Measurements from ENCODE around the gene SYNDIG1L.

DNA sequence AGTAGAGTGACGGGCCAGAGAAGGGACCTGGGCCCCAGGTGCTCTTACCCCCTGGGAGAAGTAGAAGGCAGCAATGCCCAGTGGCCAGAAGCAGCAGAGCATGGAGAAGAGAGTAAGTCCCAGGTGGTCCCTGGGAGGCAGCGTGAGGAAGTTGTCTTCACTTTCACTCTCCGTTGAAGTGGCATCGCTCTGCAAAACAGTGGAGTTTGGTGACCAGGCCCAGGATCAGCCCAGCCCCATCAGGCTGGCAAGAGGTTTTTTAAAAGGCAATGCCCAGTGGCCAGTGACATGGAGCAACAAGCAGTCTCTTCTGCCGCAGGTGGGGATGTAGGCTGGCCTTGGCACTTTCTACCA is 18.2 kb downstream of the SYNDIG1L start:
- TF ChIP-seq, protein P1, sequence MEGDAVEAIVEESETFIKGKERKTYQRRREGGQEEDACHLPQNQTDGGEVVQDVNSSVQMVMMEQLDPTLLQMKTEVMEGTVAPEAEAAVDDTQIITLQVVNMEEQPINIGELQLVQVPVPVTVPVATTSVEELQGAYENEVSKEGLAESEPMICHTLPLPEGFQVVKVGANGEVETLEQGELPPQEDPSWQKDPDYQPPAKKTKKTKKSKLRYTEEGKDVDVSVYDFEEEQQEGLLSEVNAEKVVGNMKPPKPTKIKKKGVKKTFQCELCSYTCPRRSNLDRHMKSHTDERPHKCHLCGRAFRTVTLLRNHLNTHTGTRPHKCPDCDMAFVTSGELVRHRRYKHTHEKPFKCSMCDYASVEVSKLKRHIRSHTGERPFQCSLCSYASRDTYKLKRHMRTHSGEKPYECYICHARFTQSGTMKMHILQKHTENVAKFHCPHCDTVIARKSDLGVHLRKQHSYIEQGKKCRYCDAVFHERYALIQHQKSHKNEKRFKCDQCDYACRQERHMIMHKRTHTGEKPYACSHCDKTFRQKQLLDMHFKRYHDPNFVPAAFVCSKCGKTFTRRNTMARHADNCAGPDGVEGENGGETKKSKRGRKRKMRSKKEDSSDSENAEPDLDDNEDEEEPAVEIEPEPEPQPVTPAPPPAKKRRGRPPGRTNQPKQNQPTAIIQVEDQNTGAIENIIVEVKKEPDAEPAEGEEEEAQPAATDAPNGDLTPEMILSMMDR (IDR thresholded peaks at IDR 0.05), result no peak
- TF ChIP-seq POLR2A (IDR thresholded peaks at IDR 0.05), result no peak

Measured in testis (tissue), 2 donors.